HEK293 (cell line): ENCODE data around the gene LARP1B.

Source experiments
- RBAK ChIP-seq: fragments of 450-650 bp; formaldehyde crosslinking; IDR thresholded peaks from 2 replicates; pipeline ENCODE4 v1.5.1; 2016; ENCODE audit warnings: missing biosample characterization, missing genetic modification characterization
- ZNF132 ChIP-seq: fragments of 450-650 bp; formaldehyde crosslinking; IDR thresholded peaks from 2 replicates; pipeline ENCODE4 v1.5.1; 2017; ENCODE audit warnings: missing biosample characterization, missing genetic modification characterization, borderline replicate concordance
- ZNF239 ChIP-seq: fragments of 450-650 bp; formaldehyde crosslinking; IDR thresholded peaks from 2 replicates; pipeline ENCODE4 v1.5.1; 2016; ENCODE audit warnings: missing biosample characterization, missing genetic modification characterization
- ZNF311 ChIP-seq: fragments of 450-650 bp; formaldehyde crosslinking; IDR thresholded peaks from 2 replicates; pipeline ENCODE4 v1.5.1; 2017; ENCODE audit warnings: missing biosample characterization, missing genetic modification characterization, borderline replicate concordance
- ZNF548 ChIP-seq: fragments of 450-650 bp; formaldehyde crosslinking; IDR thresholded peaks from 2 replicates; pipeline ENCODE4 v1.5.1; 2016; ENCODE audit warnings: missing biosample characterization, missing genetic modification characterization
- ZNF549 ChIP-seq: fragments of 450-650 bp; IDR thresholded peaks from 2 replicates; pipeline ENCODE4 v1.5.1; 2018; ENCODE audit warnings: missing biosample characterization, missing genetic modification characterization, mild to moderate bottlenecking, inconsistent platforms, moderate library complexity
- ZNF626 ChIP-seq: fragments of 450-650 bp; sonication (Bioruptor Pico); formaldehyde crosslinking; IDR thresholded peaks from 2 replicates; pipeline ENCODE4 v1.5.1; 2018; ENCODE audit warnings: missing biosample characterization, missing genetic modification characterization, inconsistent platforms
- TF ChIP-seq, protein P1 (sequence below): fragments of 450-650 bp; formaldehyde crosslinking; IDR thresholded peaks from 2 replicates; pipeline ENCODE4 v1.5.1; 2016; ENCODE audit warnings: missing biosample characterization, missing genetic modification characterization
- TF ChIP-seq, protein P2 (sequence below): fragments of 450-650 bp; formaldehyde crosslinking; IDR thresholded peaks from 2 replicates; pipeline ENCODE4 v1.5.1; 2016; ENCODE audit warnings: missing biosample characterization, missing genetic modification characterization
- TF ChIP-seq, protein P3 (sequence below): fragments of 450-650 bp; IDR thresholded peaks from 2 replicates; pipeline ENCODE4 v1.5.1; 2018; ENCODE audit warnings: missing biosample characterization, mild to moderate bottlenecking, missing genetic modification characterization
- TF ChIP-seq, protein P4 (sequence below): fragments of 450-650 bp; formaldehyde crosslinking; IDR thresholded peaks from 2 replicates; pipeline ENCODE4 v1.5.1; 2016; ENCODE audit warnings: missing biosample characterization, missing genetic modification characterization

DNA sequence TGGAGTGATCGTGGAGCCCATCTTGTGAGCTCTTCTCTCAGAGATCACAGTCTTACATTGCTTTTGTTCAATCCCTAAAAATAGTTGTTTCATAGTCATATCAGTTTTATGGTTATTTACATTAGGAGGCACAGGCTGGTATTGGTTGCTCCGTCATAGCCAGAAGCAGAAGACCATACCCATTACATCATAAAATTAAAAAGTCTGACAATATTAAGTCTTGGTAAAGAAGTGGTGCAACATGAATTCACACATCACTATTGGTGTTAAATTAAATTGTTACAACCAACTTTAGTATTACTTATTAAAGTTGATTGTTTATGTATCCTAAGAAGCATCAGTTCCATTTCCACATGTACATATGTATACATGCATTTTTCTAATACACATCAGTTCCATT, 84.6 kb downstream of the LARP1B start:
- TF ChIP-seq ZNF549 (tag by site-specific recombination): no peak
- TF ChIP-seq, protein P1, sequence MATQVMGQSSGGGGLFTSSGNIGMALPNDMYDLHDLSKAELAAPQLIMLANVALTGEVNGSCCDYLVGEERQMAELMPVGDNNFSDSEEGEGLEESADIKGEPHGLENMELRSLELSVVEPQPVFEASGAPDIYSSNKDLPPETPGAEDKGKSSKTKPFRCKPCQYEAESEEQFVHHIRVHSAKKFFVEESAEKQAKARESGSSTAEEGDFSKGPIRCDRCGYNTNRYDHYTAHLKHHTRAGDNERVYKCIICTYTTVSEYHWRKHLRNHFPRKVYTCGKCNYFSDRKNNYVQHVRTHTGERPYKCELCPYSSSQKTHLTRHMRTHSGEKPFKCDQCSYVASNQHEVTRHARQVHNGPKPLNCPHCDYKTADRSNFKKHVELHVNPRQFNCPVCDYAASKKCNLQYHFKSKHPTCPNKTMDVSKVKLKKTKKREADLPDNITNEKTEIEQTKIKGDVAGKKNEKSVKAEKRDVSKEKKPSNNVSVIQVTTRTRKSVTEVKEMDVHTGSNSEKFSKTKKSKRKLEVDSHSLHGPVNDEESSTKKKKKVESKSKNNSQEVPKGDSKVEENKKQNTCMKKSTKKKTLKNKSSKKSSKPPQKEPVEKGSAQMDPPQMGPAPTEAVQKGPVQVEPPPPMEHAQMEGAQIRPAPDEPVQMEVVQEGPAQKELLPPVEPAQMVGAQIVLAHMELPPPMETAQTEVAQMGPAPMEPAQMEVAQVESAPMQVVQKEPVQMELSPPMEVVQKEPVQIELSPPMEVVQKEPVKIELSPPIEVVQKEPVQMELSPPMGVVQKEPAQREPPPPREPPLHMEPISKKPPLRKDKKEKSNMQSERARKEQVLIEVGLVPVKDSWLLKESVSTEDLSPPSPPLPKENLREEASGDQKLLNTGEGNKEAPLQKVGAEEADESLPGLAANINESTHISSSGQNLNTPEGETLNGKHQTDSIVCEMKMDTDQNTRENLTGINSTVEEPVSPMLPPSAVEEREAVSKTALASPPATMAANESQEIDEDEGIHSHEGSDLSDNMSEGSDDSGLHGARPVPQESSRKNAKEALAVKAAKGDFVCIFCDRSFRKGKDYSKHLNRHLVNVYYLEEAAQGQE: no peak
- no peak for TF ChIP-seq ZNF239 (tag by site-specific recombination)
- TF ChIP-seq, protein P2, sequence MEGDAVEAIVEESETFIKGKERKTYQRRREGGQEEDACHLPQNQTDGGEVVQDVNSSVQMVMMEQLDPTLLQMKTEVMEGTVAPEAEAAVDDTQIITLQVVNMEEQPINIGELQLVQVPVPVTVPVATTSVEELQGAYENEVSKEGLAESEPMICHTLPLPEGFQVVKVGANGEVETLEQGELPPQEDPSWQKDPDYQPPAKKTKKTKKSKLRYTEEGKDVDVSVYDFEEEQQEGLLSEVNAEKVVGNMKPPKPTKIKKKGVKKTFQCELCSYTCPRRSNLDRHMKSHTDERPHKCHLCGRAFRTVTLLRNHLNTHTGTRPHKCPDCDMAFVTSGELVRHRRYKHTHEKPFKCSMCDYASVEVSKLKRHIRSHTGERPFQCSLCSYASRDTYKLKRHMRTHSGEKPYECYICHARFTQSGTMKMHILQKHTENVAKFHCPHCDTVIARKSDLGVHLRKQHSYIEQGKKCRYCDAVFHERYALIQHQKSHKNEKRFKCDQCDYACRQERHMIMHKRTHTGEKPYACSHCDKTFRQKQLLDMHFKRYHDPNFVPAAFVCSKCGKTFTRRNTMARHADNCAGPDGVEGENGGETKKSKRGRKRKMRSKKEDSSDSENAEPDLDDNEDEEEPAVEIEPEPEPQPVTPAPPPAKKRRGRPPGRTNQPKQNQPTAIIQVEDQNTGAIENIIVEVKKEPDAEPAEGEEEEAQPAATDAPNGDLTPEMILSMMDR (tag by site-specific recombination): no peak
- no peak for TF ChIP-seq RBAK
- TF ChIP-seq, protein P3, sequence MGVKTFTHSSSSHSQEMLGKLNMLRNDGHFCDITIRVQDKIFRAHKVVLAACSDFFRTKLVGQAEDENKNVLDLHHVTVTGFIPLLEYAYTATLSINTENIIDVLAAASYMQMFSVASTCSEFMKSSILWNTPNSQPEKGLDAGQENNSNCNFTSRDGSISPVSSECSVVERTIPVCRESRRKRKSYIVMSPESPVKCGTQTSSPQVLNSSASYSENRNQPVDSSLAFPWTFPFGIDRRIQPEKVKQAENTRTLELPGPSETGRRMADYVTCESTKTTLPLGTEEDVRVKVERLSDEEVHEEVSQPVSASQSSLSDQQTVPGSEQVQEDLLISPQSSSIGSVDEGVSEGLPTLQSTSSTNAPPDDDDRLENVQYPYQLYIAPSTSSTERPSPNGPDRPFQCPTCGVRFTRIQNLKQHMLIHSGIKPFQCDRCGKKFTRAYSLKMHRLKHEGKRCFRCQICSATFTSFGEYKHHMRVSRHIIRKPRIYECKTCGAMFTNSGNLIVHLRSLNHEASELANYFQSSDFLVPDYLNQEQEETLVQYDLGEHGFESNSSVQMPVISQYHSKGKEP (tag by site-specific recombination): no peak
- no peak for TF ChIP-seq ZNF626 (tag by site-specific recombination)
- no peak for TF ChIP-seq ZNF311
- no peak for TF ChIP-seq ZNF548 (tag by site-specific recombination)
- TF ChIP-seq ZNF132 (tag by site-specific recombination): no peak
- TF ChIP-seq, protein P4, sequence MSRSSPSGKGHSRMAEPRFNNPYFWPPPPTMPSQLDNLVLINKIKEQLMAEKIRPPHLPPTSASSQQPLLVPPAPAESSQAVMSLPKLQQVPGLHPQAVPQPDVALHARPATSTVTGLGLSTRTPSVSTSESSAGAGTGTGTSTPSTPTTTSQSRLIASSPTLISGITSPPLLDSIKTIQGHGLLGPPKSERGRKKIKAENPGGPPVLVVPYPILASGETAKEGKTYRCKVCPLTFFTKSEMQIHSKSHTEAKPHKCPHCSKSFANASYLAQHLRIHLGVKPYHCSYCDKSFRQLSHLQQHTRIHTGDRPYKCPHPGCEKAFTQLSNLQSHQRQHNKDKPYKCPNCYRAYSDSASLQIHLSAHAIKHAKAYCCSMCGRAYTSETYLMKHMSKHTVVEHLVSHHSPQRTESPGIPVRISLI (tag by site-specific recombination): no peak
